ENCODE results near the gene IGSF23.
A peak's percentile ranks its signal among the peaks of the same experiment; 100 is the strongest.

The IGSF23 gene

DNA sequence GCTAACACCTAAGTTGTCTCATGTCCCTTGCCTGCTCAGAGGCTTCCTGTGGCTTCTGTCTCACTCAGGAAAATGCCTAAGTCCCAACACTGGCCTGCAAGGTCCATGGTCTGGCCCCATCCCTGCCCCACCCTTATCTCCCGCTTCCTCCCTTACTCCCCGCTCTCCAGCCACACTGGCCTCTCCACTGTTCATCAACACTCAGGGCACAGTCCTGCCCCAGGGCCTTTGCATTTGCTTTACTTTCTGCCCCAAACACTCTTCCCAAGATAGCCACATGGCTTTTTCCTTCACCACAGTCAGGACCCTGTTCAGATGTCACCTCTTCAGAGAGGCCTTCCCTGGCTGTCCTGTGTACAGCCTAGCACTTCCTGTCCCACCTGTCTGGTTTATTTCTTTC lies 32.1 kb upstream of the IGSF23 start:
- Histone ChIP-seq H3K4me3 (ENCODE audit: low read depth, low read length, poor library complexity, severe bottlenecking) (no peak overlapping the region), H3K27ac (ENCODE audit: low read depth, low read length, poor library complexity, severe bottlenecking) (no peak overlapping the region), H3K4me1 (ENCODE audit: insufficient read depth, low read length, severe bottlenecking) (no peaks in the 10 kb centered on the region), H3K9me3 (ENCODE audit: low read length) (no peaks in the 10 kb centered on the region), H4K20me1 (ENCODE audit: insufficient read depth, low read length) (no peaks in the 10 kb centered on the region), H3F3A (ENCODE audit: insufficient read depth, low read length) (no peaks in the 10 kb centered on the region), H3K79me2 (ENCODE audit: insufficient read depth, low read length) (no peaks in the 10 kb centered on the region), H3K9ac (ENCODE audit: low read length) (no peak overlapping the region), H3K9me2 (ENCODE audit: low read depth, low read length) (no peaks in the 10 kb centered on the region), H2AFZ (ENCODE audit: low read length) (no peak overlapping the region), H3K4me2 (ENCODE audit: low read length) (no peak overlapping the region), H3K27me3 (ENCODE audit: insufficient read depth, low read length) (no peaks in the 10 kb centered on the region; the same call in 1 of the 2 replicates), H3K36me3 (ENCODE audit: insufficient read depth, low read length) (no peaks in the 10 kb centered on the region)
- TF ChIP-seq EZH2 (IDR thresholded peaks at IDR 0.05; ENCODE audit: borderline replicate concordance, low read length) (no peak), CTCF (IDR thresholded peaks at IDR 0.05; ENCODE audit: low read length) (no peak)

DNA sequence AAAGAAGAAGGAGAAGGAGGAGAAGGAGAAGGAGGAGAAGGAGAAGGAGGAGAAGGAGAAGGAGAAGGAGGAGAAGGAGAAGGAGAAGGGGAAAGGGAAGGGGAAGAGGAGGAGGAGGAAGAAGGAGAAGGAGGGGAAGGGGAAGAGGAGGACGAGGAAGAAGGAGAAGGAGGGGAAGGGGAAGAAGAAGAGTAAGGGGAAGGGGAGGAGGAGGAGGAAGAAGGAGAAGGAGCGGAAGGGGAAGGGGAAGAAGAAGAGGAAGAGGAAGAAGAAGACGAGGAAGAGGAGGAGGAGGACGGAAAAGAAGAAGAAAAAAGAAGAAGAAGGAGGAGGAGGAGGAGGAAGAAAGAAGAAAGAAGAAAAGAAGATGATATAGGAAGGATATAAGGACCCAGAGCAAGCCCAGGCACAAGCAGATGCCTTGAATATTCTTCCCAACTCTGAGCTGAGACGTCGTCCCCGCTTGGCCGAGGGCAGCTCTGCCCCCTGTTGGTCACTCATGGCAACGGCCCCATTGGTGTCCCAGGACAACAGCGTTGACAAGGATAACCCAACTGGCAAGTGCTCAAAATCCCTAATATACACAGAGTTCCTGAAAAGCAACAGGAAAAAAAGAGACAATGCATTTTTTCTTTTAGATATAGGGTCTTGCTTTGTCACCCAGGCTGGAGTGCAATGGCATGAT lies 30.6 kb upstream of the IGSF23 start:
- H2AFZ ChIP-seq (ENCODE audit: low read length): no peak overlapping the region
- no peak overlapping the region for H3K27ac ChIP-seq (ENCODE audit: low read depth, low read length, poor library complexity, severe bottlenecking)
- H3K4me3 ChIP-seq (ENCODE audit: low read depth, low read length, poor library complexity, severe bottlenecking): no peak overlapping the region
- no peaks in the 10 kb centered on the region for H3F3A ChIP-seq (ENCODE audit: insufficient read depth, low read length)
- H3K36me3 ChIP-seq (ENCODE audit: insufficient read depth, low read length): no peaks in the 10 kb centered on the region
- no peaks in the 10 kb centered on the region for H3K79me2 ChIP-seq (ENCODE audit: insufficient read depth, low read length)
- no peaks in the 10 kb centered on the region; the same call in 1 of the 2 replicates for H3K27me3 ChIP-seq (ENCODE audit: insufficient read depth, low read length)
- no peak overlapping the region for H3K4me2 ChIP-seq (ENCODE audit: low read length)
- no peaks in the 10 kb centered on the region for H4K20me1 ChIP-seq (ENCODE audit: insufficient read depth, low read length)
- H3K9me3 ChIP-seq (ENCODE audit: low read length): no peaks in the 10 kb centered on the region
- H3K4me1 ChIP-seq (ENCODE audit: insufficient read depth, low read length, severe bottlenecking): no peaks in the 10 kb centered on the region
- H3K9ac ChIP-seq (ENCODE audit: low read length): no peak overlapping the region
- H3K9me2 ChIP-seq (ENCODE audit: low read depth, low read length): no peaks in the 10 kb centered on the region
- TF ChIP-seq CTCF (IDR thresholded peaks at IDR 0.05; ENCODE audit: low read length) (peak; percentile 63), EZH2 (IDR thresholded peaks at IDR 0.05; ENCODE audit: borderline replicate concordance, low read length) (no peak)

DNA sequence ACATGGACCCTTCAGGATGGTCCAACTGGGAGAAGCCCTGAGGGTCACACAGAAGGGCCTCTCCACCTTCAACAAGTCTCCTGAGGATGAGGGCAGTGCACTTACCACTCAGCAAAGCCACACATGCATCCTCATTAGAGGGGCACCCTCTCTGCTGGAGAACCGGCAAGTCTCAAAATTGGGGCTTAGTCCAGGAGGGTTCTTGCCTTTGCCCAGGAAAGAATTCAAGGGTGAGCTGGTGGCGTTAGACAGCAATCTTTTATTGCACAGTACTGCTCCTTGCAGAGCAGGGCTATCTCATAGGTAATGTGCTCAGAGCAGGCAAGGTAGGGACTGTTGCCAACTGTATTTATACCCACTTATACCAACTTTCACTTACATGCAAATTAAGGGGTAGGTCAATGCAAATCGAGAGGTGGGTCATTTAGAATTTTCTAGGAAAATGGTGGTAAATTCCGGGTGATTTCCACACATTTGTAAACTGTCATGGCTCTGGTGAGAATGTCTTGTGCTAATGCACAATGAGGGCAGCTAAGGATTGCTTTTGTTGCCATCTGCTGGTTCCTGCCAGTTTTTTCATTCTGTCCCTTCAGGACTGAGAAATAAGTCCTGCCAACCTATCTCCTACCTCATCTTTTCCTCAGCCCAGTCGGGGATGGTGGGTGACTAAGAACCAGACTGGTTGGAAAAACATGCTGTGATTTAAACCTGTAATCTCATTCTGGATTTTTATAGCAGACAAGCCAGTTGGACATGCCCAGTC lies 27.8 kb upstream of the IGSF23 start:
- Histone ChIP-seq H3K9me2 (ENCODE audit: low read depth, low read length) (no peaks in the 10 kb centered on the region), H3K27me3 (ENCODE audit: insufficient read depth, low read length) (no peaks in the 10 kb centered on the region; the same call in 1 of the 2 replicates), H3K9me3 (ENCODE audit: low read length) (no peaks in the 10 kb centered on the region), H3K36me3 (ENCODE audit: insufficient read depth, low read length) (no peaks in the 10 kb centered on the region), H3K27ac (ENCODE audit: low read depth, low read length, poor library complexity, severe bottlenecking) (no peak overlapping the region), H3K79me2 (ENCODE audit: insufficient read depth, low read length) (no peaks in the 10 kb centered on the region), H3F3A (ENCODE audit: insufficient read depth, low read length) (no peaks in the 10 kb centered on the region), H2AFZ (ENCODE audit: low read length) (no peak overlapping the region), H3K4me3 (ENCODE audit: low read depth, low read length, poor library complexity, severe bottlenecking) (no peak overlapping the region), H3K9ac (ENCODE audit: low read length) (no peak overlapping the region), H3K4me1 (ENCODE audit: insufficient read depth, low read length, severe bottlenecking) (no peaks in the 10 kb centered on the region), H4K20me1 (ENCODE audit: insufficient read depth, low read length) (no peaks in the 10 kb centered on the region), H3K4me2 (ENCODE audit: low read length) (no peak overlapping the region)
- TF ChIP-seq EZH2 (IDR thresholded peaks at IDR 0.05; ENCODE audit: borderline replicate concordance, low read length): no peak
- no peak for TF ChIP-seq CTCF (IDR thresholded peaks at IDR 0.05; ENCODE audit: low read length)
